ENCODE measurements around the gene AGR3.

AGR3 gene

DNA sequence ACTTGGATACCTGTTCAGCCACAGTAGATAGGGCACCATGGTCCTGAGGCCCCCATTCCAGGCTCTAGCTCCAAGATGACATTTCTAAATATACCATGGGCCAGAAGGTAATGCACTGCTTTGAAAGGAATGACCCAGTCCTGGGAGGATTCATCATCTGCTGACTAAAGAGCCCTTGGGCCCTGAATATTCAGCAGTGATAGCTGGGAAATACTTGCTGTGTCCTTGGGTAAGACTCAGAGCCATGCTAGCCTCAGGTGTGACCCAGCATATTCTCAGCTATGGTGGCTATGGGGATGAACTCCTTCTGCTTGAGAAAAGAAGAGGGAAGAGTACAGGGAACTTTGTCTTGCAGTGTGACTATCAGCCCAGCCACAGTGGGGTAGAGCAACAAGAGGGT lies 55.7 kb downstream of the AGR3 start:
- no peak for DNase-seq

DNA sequence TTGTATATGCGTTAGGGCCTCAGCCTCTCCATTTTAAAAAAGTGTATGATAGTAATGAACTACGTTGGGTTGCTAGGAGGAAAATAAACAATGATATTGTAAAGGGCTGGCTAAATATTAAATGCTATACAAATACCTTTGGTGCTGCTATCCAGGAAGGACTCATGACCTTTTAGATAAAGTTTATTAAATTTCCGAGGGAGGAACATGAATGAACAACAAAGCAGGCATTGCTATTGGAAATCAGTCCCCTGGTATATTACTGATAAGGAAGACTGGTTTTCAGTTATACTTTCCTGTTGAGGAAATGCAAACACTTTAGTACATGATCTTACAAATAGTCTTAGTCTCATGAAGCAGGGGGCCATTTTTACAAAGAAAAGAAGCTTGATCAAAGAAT lies 59.8 kb downstream of the AGR3 start:
- DNase-seq: no peak

DNA sequence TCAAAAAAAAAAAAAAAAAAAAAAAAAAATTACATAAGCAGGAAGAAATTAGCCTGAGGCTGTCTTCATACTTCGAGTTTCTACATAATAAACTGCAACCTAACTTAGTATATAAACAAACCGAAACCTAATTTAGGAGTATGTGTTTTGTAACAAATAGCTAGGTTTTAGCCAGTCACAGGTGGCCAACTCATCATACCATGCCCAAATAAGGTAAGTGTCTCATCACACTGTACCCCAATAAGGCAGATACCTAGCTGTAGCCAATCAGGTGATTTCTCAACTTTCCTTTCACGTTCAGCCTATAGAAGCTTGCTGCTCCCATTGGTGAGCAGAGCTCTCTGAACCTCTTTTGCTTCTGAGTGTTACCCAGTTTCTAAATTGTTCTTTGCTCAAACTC lies 63.1 kb downstream of the AGR3 start:
- no peak for DNase-seq

DNA sequence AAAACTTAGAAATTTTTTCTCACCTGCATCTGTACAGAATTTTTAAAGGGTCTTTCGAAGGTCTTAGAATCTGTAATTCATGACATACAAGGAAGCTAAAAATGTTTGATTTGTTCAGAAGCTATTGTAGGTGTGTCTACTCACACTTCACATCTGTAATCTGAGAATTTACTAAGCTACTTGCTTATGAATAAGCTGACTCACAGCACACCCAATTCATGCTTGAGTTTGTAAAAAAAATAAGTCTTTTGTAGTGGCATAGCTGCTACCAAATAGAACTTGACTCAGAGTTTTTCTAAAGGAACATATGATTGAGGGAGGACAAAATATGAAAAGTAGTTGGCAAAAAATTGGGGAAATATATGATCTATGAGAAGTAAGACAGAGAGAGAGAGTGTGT lies 64.2 kb downstream of the AGR3 start:
- no peak for DNase-seq

DNA sequence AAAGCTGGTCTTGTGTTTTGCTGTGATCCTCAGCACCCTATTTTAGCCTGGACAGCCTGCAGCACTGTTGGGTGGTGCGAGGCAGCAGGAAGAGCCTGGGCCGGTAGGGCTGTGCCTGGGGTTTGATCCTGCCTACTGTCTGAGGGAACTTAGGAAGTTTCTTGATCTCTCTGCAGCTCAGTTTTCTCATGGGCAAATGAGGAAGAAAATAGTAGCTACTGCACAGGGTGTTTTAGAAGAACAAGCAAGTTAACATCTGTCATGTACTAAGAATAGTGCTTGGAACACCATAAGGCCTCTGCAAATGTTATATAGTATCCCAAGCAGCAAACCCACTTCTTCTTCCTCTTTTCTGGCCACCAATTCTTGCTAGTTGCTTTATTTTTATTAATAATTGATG lies 65.0 kb downstream of the AGR3 start:
- no peak for DNase-seq

DNA sequence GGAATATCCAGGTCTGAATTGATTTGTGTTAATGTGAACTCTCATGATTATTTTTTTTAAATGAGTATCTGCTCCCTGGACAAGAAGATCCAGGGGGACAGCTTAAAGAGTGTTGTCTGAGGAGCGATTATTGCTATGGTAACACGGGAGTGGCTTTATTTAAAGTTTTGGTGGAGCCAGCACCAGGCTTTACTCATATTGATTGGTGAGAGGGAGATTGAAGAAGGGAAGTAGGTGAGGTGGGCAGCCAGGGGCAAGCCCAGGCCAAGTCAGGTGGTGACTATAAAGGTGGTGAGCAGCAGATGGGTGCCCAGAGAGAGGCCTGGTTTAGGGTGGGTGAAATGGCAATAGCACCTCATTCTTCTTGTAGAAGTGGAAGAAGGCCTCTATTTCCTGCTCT lies 66.8 kb downstream of the AGR3 start:
- DNase-seq: no peak

DNA sequence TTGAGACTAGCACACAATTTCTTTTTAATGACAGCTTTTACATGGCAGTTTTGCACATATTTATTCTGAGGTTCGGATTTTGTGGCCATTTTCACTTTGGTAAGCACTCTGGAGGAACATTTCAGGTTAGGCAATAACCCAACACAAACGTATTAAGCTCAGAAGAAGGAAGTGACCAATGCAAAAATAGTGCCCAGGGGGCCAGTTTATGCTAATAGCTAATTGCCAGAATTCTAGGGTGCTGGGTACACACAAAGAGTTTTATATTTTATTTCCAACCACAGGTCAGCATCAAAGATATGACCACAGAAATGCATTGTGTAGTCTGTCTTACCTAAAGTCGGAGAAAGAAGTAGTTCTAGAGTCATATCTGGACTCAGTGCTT lies 68.6 kb downstream of the AGR3 start:
- no peak for DNase-seq

DNA sequence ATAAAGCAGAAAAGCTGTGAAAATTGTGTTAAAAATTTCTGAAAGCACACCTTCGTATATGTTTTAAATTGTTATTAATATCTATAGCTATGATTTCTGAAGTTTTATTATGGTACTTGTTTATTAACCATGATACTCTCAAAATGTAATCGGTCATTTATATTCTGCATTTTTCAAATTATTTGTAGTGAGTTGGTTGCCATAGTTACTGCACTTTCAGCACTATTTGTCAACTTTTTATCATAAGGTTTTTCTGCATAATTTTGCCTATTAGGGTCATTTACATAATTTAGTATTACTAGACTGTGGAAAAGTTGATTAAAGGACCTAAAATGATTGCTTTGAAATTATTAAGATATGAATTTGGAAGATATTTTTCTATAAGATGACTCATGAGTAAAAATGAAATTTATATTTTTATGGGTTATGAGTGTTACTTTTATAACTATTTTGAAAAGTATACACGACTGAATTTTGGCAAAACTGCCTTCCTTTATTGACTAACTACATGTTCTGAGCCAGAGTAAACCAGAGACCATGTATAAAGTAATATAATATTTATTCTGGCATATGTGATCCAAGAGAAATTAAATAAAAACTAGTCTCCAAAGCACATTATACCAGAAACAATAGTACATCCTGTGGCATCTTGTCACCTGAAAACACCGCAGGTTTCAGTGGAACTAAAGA lies 69.1 kb downstream of the AGR3 start:
- DNase-seq: no peak

DNA sequence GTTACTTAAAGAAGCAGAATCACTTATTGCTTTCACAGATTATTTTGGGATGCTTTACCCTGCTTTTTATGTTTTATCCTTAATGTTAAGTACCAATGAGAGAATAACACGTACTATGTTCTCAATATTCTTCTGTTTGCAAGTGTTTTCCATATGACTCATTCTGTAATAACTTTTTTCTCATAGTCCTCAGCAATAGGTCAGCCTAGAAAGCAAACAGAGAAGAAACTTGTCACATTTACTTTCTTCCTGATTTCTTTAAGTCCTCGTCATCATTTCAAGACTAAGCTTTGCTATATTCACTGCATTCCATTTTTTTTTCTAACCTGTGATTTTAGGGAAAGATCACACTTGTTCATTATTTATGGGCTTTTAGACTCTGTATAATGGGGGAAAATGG lies 70.2 kb downstream of the AGR3 start:
- DNase-seq: no peak

DNA sequence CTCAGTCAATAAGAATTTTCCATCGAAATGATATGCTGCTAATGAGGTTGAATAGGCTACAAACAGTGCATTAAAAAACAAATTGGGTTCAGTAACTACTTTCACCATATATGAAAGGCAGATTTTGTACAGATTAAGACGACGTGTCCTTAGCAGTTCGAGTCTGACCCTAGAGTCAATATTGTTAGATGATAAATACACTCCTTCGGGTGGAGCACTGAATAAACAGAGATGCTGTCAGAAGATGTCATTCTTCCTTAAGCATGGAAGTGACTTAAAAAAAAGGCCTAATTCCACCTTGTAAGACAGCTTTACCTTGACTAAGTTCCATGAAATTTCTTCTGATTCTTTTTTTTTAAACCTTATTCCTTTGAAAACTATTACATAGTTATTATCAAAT lies 71.2 kb downstream of the AGR3 start:
- no peak for DNase-seq

DNA sequence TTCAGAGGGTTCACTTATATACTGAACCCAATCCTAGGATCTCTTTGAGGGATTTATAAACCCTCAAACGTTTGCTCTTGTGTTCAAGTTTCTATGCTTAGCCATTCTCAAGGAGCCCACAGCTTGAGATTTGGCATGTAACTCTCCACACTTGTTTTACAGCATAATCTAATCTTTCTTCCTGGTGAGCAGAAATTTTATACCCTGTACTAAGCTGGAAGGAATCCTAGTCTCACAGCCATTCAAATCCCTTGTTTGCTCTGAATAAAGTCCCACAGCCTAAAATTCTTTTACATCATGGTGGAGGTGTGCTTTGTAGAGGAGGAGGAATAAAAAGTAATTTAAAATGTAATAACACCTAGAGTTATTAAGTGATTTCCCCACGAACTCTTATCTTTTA lies 71.7 kb downstream of the AGR3 start:
- no peak for DNase-seq

Measured in T-helper 1 cell (primary cell).